Hindlimb muscle (tissue), 1 donor: Measurements from ENCODE around the gene KCNQ1. TPM values are rescaled to one million over a fixed set of nuclear protein-coding genes. Genes with fewer than 3 reads are reported as not detected.

ENCODE experiments used
- DNase-seq: peaks from one replicate; pipeline ENCODE4 v3.0.0-alpha.2; 2013
- polyA plus RNA-seq: library from polyadenylated mRNA; unstranded; fragments of 120-200 nt; gene quantifications from one replicate; pipeline ENCODE4 v1.2.1, GENCODE V29; 2013; ENCODE audit not compliant: insufficient read length

The KCNQ1 gene
- polyA plus RNA-seq, 1 donor = 2.9 TPM

DNA sequence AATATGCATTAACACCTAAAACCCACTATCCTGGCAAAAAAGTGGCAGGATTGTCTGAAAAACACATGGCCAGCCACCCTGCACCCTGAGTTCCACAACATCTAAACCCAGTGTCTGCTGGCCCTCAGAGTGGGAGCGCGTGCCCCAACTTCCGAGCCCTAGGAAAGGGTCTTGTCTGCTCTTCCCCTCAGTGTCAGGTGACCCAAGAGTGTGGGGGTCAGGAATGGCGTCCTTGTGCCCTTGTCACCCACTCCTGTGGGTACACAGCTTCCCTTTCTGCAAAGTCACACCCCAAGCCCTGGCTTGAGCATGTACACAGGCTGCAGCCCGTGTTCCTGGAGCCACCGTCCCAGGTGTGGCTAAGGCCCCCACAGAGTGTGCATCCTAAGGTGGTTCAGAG is 373.2 kb downstream of the KCNQ1 start:
- no peak for DNase-seq

DNA sequence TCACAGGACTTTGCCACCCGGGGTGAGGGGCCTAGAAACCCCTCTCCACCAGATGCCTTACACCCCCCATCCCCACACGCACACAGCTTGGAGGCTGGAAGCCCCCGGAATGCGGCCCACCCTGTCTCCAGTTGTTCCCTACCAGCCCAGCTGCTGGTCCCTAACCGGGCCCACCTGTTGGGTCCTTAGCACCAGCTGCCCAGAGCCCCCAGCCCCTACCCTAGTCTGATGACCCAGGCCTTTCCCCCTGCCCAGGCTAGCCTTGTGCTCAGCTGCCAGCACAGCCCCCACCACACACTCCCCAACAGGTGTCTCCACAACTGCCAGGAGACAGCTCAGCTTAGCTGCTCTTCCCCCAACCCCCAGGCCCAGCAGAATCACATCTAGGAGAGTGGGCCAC is 373.7 kb downstream of the KCNQ1 start:
- DNase-seq = no peak

DNA sequence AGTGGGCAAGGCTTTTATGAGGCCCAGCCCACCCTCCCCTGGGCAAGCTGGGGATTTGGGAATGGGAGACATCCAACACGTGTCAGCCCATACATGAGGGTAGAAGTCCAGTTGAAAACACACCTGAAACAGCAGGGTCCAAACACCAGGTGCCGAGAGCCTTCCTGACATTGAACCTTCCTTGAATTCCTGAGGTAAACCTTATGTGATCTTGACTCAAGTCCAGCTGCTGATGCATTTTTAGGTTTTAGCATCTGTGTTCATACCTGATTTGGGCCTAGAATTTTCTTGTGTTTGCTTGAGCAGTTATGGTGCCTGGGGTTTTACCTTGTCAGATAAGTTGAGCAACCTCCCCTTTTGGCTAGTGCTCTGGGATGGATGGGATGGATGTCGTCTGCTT is 374.5 kb downstream of the KCNQ1 start:
- DNase-seq = no peak

DNA sequence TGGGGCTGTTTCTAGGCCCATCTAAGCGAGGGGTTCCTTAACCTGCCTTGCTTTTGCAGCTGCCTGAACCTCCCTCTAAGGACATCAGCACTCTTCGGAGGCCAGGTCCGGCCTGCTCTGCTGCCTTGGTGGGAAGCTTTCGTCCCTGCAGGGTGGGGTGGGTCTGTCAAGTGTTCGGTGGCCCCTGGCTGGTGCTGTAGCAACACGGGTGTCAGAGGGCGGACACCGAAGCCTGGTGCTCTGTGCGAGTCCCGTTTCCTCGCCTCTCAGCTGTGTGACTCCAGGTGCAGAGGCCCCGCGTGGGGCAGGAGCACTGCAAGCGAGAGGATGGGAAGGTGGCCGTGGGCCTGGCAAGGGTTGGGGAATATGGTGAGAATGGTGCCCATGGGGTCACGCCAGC is 376.2 kb downstream of the KCNQ1 start:
- no peak for DNase-seq

DNA sequence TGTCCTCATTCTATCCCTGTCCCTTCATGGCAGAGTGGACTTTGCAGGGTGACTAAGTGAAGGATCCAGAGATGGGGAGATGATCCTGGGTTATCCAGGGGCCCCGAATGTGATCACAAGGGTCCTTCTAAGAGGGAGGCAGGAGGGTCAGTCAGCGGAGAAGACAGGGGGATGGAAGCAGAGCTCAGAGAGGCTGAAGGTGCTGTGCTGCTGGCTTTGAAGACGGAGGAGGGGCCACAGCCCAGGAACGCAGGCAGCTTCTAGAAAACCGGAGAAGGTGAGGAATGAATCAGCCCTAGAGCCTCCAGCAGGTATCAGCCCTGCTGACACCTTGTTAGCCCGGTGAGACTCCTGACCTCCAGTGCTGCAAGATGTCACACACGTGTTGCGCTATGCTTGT is 377.1 kb downstream of the KCNQ1 start:
- DNase-seq = no peak

DNA sequence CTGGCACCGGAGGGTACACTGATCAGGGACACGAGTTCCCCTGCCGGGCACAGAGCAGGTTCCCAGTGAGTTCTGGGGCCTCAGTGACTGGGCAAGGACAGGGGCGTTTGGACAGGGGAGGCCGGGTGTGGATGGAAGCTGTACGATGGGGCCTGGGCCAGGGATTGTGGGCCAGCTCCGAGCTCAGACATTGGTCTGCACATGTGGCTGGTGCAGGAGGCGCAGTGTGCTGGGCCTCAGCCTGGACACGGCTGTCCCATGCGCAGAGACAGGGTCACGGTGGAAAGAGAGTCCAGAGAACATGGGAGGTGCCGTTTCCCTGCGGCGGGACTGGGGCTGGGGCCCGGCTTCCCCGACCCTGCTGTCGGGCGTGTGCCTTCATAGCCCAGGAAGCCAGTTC is 380.0 kb downstream of the KCNQ1 start:
- DNase-seq = no peak

DNA sequence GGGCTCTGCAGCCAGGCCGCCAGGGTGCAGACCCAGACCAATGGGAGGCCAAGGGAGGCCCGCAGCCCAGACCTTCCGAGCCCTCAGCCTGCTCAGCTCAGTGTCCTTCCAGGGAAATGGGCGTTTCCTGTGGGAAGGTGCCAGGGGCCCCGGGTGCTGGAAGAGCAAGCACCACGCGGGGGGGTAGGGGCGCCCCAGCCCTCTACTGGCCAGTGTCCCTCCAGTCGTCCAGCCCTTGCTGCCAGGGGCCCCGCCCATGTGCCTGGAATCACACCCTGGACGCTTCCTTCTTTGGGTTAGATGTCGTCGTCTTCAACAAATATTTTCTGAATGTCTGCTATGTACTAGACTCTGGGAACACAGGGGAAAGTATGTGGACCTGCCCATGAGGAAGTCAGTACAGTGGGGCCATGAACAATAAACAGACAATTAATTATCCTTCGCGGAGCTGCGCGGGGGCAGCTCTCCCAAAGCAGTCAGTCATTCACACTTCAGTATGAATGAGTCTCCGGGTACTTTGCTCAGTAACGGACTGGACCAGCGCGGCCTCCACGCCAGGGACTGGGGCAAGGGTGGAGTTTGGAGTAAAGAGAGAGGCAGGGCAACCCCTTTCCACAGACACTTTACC is 380.6 kb downstream of the KCNQ1 start:
- peak; percentile 56 for DNase-seq

DNA sequence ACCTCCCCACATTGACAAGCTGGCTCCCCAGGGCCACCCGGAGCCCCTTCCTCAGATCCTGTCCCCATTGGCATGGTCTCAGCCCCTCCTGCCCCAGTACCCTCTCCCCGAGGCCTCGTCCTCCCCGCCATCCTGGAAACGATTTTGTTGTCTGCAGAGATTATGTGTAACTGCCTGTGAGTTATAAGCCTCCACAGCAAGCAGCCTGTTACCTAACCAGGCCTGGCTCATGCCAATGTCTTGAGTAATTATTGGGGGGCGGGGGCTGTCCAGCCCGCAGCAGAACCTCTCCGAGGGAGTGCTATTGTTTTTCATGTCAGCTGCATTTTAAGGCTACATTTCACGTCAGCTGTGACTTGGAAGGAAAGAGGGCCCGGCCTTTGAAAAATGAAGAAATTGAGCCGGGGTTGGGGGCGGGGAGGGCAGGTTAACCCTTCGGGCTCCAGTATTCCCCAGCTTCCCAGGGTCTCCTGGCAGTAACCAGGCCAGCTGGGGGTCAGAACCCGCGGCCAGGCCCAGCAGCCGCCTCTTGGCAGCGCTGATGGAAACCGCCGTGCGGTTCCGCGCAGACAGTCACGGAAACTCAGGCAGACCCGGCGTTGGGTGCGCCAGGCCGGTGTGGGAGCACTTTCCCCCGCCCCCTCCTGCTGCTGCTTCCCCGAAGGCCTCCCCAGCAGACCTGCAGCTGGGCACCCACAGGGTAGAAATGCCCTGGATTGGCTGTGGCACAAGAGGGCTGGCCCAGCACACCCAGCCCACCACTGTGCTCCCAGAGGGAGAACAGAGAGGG is 381.3 kb downstream of the KCNQ1 start:
- DNase-seq = peak; percentile 88

DNA sequence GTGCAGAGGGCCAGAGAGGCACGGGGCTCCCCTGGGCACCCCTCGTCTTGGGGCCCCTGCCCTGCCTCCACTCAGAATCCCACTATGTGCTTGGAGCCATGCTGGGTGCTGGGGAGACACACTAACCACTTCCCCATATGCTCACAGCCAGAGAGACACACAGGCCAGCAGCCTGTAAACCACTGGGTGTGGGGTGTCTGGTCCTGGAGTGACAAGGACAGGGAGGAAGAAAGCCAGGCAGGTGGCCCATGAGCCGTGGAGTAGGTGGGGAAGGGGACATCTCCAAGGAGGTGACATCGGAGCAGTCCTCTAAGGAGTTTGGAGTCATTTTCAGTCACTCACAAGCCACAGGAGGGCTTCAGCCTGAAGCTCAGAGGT is 381.9 kb downstream of the KCNQ1 start:
- no peak for DNase-seq

DNA sequence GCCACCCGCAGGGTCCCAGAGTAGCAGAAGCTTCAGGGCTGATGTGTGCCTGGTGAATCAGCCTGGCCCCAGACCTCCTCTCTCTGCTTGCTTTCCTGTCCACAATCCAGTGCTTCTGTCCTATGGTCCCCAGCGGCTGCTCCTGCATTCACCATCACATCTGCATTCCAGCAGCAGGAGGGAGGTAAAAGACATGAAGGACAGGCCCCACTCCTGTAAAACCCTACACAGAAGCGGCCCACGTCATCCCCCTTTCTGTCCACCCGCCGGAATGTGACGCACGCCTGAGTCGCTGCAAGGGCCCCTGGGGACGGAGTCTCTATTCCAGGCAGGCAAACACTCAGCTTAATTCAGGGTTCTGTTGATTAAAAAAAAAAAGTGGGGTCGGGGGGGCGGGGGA is 382.4 kb downstream of the KCNQ1 start:
- DNase-seq = no peak

DNA sequence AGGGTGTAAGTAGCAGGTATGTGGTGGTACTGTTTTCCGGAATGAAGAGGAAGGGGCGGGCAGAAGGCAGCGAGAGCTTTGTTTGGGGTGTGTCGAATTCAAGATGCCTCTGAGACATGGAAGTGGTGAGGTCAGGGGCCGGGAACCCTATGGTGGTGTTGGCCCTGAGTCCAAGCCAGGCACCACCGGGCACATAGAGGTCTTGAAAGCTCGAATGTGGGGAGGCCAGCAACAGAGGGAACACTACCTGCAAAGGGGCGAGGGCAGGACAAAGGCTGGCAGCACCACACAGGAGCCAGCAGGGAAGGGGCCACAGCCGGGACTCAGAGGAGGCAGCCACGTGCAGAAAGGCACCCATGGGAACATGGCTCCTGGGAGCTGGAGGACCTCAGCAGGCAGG is 383.0 kb downstream of the KCNQ1 start:
- no peak for DNase-seq

DNA sequence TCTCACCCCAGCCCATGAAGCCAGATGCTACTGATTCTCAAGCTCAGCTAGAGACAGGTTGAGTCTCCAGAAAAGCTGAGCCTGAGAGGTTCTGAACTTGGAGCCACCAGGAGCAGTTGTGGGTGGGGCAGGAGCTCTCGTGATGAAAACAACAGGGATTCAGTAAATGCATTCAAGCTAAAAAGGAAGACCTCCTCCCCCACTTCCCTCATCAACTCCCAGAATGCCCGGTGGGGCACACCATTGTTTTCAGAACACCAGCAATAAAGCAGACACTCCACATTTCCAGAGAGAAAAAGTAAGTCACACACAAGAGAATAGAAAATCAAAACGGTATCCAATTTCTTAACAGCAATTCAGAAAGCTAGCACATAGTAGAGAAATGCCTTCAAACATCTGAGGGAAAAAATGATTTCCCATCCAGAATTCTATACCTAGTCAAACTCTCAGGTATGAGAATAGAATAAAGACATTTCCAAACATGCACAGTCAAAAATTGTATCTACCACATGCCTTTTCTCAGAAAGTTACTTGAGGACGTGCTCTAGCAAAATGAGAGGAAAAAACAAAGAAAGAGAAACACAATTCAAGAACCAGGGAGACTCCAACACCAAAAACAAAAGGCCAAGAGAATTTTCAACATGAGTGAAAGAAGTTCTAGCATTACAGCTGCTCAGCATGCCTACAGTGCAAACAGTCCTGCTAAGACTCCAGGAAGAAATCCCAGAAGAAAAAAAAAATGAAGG is 383.9 kb downstream of the KCNQ1 start:
- no peak for DNase-seq

DNA sequence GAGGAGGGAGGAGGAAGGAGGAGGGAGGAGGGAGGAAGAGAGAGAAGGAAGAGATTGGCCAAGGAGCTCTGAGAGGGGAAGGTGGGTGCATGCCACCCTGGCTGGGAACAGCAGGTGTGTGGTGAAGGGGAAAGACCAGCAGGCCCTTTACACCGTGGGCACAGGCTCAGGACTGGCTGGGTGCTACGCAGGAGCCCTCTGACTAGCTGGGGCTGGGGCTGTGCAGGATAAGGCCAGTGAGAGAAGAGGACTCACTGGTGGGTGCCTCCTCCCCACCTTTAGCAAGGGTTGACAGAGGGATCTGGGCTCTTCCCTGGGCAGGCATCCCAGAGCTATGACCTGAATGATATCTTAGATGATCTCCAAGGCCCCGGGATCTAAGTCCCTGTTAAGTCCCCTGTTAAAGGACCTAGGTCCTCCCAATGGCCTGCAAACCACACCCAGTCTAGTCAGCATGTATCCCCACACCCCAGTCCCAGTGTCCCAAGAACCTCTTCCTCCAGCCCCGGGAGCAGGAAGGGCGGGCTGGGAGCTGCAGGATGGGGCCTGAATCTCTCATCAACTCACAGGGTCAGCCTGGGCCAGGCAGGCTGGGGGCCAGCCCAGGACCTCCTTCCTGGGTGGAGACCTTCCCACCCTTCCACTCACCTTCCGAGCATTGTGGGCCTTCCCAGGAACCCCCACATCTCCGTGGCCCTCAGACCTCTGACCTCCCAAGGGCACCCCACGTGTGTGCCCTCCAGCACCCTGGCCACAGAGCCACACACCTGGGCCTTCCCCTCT is 385.4 kb downstream of the KCNQ1 start:
- no peak for DNase-seq

DNA sequence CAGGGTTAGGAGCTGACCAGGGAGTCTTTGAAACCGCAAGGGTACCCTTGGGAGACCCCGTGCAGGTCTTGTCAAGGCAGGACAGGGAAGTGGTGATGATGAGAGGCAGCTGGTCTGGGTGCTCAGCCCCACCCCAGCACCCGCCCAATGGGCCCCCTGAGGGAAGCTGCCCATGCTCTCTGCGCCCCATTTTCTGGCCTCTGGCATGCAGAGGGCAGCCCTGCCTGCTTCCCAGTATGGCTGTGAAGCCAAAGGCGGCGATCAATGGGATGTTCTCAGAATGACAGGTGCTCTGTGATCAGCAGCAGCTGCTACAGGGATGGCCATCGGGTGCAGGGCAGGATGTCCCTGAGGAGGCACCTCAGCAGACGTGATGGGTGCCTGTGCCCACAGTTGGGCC is 386.1 kb downstream of the KCNQ1 start:
- no peak for DNase-seq

DNA sequence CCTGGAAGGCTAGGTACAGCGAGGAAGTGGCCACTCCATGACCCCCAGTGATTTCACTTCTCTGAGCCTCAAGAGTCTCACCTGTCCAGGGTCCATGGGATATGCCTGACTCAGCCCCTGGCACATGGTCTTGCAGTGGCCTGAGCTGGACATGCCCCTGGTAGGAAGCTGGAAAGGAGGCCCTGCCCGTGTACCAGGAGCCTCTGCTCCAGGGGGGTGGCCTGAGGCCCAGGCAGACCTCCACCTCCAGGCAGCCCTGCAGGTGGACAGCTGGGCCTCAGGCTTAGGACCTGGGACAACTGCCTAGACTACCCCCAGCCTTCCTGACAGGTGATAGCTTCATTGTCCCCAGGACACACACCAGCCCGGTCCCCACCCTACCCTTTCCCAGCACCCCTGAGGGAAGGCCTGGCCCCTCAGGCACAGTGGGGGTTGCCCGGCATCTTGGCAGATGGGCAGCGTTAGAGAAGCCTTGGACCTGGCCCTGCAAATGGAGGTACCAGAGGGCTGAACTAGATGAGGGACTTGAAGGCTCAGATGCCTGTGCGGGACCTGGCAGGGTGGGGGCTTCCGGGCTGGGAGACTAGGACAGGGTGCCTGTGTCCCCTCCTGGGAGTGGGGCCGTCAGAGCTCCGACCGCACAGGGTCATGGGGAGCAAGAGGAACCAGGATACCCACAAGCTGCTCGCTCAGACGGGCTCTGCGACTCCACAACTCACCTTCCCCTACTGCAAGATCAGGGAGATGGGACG is 387.1 kb downstream of the KCNQ1 start:
- no peak for DNase-seq

DNA sequence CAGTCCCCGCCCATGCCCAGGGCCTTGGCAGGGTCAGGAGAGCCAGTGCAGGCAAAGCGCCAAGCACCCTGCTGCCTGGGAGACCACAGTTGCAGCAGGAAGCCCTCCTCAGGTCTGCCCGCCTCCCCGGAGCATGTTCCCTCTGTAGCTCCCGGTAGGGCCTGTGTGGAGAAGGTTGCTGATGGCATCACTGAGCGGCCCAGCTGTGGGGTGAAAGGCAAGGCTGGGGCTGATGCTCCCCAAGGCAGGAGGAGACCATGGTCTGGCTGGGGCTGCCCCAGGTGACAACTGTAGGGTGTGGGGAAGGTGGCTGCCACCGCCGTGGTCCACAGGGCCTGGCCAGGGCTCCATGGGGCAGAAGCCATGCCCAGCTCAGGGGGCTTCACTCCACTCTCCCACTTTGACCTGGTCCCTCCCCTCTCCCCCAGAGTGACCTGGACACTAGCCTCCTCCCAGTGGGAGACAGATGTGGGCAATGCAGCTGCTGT is 387.8 kb downstream of the KCNQ1 start:
- no peak for DNase-seq

DNA sequence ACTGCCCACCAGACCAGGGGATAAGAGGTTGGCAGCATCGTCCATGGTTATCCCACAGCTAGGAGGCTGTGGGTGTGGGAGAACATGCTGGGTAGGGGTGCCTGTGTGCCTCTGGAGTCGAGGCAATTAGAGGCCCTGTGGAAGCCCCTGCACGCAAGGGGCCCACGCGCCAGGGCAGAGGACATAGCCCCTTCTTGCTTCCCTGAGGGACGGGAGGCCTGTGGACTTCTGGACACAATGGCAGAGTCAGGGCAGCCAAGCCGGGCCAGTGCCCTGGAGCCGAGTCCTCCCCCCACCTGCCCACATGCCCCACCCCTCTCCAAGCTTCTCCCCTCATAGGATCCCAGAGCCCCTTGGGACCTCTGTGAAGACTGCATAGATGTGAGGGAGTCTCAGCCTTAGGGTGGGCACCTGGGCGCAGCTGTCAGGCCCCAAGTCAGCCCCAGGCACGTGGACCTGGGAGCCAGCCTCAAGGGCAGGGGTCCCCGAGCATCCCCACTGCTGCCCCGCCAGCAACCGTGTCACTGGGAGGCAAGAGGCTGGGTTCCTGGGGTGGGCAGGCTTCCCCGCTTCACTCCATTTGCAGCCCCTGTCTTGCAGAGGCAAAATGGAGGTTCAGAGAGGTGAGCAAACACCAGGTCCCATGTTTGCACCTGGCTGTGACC is 388.4 kb downstream of the KCNQ1 start:
- DNase-seq = no peak

DNA sequence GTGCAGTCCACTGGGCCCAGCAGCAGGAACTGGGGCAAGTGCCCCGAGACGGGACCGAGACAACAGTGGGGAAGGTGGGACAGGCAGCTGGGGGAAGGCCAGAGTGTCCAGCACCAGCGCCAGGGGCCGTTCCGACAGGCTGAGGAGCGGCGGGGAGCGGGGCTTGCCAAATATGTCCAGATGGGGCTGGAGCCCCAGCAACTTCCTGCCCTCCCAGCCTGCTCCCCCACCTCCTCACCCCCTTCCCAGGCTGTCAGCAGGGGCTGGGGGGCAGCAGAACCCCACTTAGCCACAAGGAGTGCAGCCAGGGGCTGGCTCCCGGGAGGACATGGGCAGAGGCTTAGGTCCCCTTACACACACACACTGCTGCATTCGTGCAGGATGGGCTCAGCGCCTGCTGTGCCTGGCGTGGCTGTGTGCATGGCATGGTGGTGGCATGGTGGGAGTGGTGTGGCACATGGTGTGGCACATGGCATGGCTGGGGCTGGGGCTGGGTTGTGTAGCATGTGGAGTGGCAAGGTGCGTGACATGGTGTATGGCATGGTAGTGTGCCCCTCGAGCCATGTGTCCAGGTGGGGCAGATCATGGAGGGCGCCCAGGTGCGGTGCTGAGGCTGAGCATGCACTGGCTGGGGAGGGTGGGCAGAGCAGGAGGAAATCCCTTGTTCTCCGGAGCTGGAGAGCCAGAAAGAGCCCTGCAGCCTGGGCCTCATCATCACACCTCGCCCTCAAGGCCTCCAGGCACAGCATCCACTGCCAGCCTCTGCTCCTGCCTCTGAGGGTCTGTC is 389.1 kb downstream of the KCNQ1 start:
- DNase-seq = no peak

DNA sequence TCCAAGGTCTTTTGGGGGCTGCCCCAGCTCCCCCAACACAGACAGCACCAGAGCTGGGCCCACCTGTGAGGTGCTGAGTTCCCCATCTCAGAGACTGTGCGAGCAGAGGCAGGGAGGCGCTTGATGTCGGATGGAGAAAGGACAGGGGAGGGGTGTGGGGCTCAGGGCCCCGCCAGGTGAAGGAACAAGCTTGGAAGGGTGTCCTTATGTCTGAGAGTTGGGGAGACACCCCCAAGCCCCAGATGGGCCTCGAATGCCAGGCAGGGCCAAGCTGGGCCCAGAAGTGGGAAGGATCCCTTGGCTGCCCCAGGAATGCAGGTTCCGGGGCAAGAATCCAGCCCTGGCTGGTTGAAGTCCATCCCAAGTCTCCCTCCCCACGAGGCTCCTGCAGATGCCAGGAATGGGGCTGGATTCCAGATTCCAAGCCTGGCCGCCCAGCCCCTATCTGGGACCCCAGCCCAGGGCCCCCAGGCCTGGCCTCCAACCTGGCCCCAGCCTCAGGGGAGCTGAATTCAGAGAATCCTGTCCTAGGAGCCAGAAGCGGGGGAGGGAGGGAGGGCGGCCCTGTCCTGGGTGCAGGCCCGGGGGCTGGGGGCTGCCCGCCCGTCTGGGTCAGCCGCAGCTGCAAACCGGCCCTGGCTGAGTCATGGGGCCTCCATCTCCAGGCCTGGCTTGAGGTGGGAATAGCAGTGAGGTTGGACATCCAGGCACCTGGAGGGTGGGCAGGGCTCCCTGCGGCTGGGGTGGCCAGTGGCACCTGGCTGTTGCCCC is 389.9 kb downstream of the KCNQ1 start:
- DNase-seq = no peak

DNA sequence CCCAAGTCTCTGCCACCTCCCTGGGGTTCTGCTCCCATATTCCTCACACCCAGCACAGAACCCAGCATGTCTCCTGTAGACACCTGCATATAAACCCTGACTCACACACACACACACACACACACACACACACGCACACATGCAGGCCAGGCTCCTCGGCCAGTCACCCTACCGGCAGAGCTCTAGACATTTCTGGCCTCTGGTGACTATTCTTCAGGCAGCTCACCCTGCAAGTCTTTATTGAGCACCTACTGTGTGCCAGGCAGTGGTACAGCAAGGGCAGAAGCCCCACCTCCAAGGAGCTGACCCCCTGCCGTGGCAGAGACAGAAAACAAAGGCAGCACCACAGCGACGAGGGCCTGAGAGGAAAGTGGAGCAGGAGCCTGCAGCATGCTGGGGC is 390.5 kb downstream of the KCNQ1 start:
- no peak for DNase-seq
